HG03442 (cell line): ENCODE measurements around the gene CEP112.

Experiments used
- ATAC-seq: cut with Tn5 transposase; IDR thresholded peaks from one replicate; pipeline ENCODE4 v1.9.1; 2021; ENCODE audit warnings: mild to moderate bottlenecking, moderate library complexity; ENCODE audit not compliant: unreplicated experiment

CEP112 gene

DNA sequence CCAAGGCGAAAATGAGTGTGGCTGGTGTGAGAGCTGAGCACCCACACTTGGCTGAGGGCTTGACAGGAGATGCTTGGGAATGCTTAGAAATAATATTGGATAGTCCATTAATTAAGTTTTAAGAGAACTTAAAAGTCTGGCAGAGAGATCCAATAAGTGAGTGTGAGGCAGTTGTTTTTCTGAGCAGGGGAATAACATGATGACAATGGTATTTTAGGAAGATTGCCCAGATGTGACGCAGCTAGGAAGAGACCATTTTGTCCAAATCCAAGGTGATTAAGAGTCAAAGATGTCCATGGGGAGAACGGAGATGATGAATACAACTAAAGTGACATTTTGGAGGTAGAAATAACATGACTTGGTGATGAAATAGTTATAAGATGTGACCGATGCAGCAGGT, 527.7 kb downstream of the CEP112 start:
- ATAC-seq = no peak

DNA sequence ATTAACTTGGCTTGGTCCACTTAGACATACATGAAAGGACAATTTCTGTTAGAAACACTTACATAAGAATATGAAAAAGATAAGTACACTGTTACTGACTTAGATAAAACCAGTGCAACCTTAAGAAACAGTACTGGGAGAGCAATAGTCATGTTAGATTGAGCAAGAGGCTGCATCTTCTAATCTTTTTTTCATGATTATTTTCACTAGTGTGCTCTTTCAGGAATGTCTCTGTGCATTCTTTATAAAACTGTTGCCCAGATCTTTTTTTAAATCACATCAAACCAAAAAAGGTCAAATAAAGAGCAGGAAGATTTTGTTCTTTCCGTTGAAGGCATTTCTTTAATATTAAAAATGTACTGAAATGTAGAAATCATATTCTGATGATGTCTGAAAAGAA, 529.7 kb downstream of the CEP112 start:
- ATAC-seq = no peak

- no peak for ATAC-seq
Observed at GRCh38 chr17:65660947-65661346, 531.0 kb downstream of the CEP112 start.

DNA sequence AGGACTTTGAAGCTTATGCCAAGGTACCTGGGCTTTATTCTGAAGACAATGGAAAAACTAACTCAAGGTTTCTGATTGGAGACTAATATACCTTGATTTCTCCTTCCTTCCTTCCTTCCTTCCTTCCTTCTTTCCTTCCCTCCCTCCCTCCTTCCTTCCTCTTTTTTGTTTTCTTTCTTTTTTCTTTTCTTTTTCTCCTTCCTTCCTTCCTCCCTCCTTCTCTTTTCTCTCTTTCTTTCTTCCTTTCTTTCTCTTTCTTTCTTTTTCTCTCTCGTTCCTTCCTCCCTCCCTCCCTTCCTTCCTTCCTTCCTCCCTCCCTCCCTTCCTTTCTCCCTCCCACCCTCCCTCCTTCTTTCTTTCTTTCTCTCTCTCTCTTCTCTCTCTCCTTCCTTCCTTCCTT, 531.9 kb downstream of the CEP112 start:
- no peak for ATAC-seq

DNA sequence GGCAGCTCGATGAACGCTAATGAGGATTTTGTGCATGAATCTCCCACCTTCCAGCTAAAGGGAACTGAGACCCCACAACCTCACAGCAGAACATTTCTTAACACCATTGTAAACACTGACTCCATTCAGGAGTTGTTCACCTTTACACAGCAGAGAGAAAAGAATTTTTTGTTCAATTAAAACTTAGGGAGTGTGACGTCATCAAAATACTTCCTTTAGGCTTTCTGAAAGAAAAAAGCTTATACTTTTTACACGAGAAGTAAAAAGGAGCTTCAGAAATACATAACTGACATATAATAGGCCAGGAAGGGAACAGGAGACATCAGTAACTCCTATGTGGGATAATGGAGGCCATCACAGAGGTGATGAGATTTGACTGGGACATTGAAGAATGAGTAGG, 532.4 kb downstream of the CEP112 start:
- ATAC-seq = no peak

GRCh38 chr17:65657251-65657828, 534.6 kb downstream of the CEP112 start:
- ATAC-seq = no peak

DNA sequence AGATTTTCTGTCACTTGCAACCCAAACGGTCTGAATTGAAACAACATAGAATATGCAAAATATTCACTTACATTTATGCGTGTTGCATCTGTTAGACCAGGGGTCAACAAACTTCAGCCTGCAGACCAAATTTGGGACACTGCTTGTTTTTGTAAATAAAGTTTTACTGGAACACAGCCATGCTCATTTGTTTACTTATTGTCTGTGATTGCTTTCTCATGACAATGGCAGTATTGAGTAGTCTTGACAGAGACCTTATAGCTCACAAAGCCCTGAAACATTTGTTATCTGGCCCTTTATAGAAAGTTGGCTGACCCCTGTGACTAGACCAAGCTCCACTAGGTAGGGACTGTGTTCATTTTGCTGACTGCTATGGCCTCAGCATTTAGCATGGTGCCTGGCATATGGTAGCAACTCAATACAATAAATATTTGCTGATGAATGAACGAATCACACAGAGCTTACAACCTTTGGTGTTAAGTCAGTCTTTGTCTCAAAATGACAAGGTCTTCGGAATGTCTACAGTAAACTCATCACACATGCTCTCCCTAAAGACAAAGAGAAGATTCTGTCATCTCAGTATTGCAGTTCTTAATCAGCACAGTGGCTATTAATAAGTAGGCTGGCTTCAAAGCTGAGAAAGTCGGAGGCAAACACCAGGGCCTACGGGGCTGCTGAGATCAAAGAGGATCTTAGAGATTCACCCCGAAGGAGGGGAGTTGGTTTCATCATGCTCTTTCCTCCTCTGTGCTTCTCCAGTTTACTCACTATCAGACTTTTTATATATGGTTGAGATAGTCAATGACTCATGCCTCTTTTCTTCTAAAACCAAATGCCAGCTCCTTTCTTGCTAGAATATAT, 535.3 kb downstream of the CEP112 start:
- peak; percentile 83 for ATAC-seq

DNA sequence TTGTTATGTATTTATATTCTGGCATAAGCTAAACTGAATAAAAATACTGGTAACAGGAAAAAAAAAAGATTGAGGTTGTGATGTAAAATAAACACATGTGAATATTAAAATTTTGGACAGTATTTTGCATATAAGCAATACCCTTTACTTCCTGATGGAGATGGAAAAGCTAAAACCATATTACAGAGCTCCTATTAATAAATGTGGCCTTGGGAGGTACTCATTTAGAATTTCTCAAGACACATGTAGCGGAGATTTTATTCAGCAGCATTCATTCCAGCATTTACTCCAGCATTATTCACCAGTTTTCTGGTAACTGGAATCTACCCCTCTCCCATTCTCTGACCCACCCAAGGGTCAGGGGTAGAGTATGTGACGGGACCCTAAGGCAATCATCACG, 536.2 kb downstream of the CEP112 start:
- no peak for ATAC-seq

DNA sequence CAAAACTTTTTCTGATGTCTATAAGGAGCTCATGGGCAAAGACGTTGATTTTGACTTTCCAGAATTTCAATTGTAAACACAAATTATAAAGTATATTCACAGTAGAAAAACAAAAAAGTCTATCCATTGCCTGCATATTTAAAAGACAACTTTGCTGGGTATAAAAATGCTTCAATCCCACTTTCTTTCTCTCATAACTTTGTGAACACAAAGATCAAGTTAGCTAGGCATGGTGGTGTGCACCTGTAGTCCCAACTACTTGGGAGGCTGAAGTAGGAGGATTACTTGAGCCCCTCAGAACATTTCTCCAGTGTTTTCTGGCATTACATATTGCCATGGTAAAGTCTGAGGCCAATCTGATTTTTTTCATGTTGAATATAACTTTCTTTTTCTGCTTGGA, 547.4 kb downstream of the CEP112 start:
- no peak for ATAC-seq

DNA sequence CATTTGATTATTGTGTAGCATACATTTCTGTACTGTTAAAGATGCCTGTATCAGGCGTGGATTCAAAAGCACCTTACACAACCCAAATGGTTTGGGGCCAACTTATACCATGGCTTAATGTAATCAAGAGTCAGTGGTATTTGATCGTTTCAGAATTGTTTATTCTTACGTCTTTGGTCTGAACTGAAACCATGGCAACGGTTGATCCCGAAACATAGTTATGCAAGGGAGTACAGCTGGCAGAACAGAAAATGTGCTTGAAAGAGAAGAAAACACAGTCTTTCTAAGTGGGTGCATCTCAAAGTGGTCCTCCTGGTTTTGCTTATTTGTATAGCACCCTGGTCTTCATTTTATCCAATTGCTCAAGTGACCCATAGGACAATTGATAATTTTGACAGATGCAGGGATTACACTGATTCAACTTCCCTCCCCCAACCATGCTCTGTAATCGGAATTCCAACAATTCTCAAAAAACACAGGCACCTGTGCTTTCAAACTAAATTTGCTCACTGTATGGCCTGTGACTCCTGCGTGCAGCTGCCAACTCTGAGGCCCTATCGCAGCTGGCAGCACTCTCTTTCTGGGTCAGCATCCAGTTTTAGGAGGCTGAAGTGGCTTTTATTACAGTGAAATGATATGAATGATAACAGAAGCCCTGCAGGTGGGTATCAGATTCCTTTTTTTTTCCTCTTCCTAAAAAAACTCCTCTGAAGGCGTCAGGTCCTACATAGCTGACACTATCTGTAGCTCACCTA, 553.5 kb downstream of the CEP112 start:
- ATAC-seq = no peak

GRCh38 chr17:65637786-65638185, 554.1 kb downstream of the CEP112 start:
- ATAC-seq = no peak

- no peak for ATAC-seq
Observed at GRCh38 chr17:65634533-65634932, 557.4 kb downstream of the CEP112 start.

DNA sequence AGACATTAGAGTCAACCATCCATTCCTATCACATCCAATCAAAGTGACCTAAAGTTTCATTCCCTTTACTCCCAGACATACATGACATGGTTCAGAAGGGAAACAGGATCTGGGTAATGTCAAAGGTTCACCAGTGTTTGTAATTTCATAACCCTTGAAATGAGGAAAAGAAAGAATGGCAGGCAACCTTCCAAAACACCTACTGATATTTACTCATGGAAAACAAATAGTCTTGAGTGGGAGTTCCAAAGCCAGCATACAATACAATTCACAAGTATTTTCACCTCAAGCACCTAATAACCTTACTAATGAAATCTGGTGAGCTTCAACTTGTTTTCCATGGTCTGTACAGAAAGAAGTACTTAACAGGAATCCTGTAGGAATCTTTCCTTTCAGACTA, 557.9 kb downstream of the CEP112 start:
- ATAC-seq = no peak

GRCh38 chr17:65633146-65633881, 558.6 kb downstream of the CEP112 start:
- no peak for ATAC-seq

- no peak for ATAC-seq
Observed at GRCh38 chr17:65630502-65630901, 561.4 kb downstream of the CEP112 start.

DNA sequence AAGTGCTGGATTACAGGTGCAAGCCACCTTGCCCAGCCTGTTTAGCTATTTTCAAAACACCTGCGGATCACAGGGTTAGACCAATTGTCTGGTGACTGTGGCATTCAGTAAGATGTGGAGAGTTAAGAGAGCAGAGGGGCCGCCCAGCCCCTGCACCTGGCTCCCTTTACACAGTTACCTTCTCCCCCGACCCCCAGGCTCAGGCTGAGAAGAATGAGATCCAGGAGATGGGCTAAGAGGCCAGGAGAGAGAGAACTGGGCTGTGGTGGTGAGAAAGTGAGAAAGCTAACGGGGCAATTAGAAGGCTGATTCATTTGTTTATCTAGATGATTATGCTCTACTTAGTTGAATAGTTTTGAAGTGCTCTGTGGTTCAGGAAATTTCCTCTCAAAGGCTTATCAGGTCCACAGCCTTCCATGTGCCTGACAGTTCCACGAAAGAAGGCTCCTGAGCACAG, 562.7 kb downstream of the CEP112 start:
- ATAC-seq = no peak

GRCh38 chr17:65628644-65629036, 563.3 kb downstream of the CEP112 start:
- no peak for ATAC-seq

- no peak for ATAC-seq
Observed at GRCh38 chr17:65627891-65628643, 563.9 kb downstream of the CEP112 start.

- ATAC-seq = no peak
Observed at GRCh38 chr17:65627108-65627507, 564.8 kb downstream of the CEP112 start.

GRCh38 chr17:65626451-65626850, 565.5 kb downstream of the CEP112 start:
- no peak for ATAC-seq
